K562 (cell line): ENCODE results near the gene ZNF667. TPM values are rescaled to one million over a fixed set of nuclear protein-coding genes. Genes with fewer than 3 reads are reported as not detected.

Source experiments
- FOXJ3 ChIP-seq: sonication (generic); formaldehyde crosslinking; IDR thresholded peaks from 2 replicates; pipeline ENCODE4 v1.4.0; 2020; ENCODE audit warnings: mild to moderate bottlenecking, missing genetic modification reagents
- FOXP4 ChIP-seq: sonication (generic); formaldehyde crosslinking; IDR thresholded peaks from 2 replicates; pipeline ENCODE4 v1.8.0; 2022; ENCODE audit warnings: mild to moderate bottlenecking, missing genetic modification reagents, borderline replicate concordance
- HSF4 ChIP-seq: fragments of 250-450 bp; sonication (Bioruptor Pico); IDR thresholded peaks from 2 replicates; pipeline ENCODE4 v2.1.2; 2022; ENCODE audit warnings: mild to moderate bottlenecking, moderate library complexity, borderline replicate concordance
- ILF3 ChIP-seq: fragments of 450-650 bp; IDR thresholded peaks from 2 replicates; pipeline ENCODE4 v1.6.1; 2018; ENCODE audit warnings: antibody characterized with exemption, mild to moderate bottlenecking, moderate library complexity, borderline replicate concordance
- KAT8 ChIP-seq: fragments of 450-650 bp; IDR thresholded peaks from 2 replicates; pipeline ENCODE4 v1.6.1; 2016; ENCODE audit warnings: low read depth, mild to moderate bottlenecking
- NR2C1 ChIP-seq, 2 experiments: fragments of 450-650 bp; IDR thresholded peaks; 2 replicates each; pipeline ENCODE4 v1.6.1; 2017; ENCODE audit warnings: mild to moderate bottlenecking in 2 of 2, antibody characterized with exemption in 1 of 2, inconsistent platforms in 1 of 2, missing compliant biosample characterization in 1 of 2, missing genetic modification characterization in 1 of 2
- RAD51 ChIP-seq: fragments of 450-650 bp; IDR thresholded peaks from 2 replicates; pipeline ENCODE4 v1.7.1; 2016; ENCODE audit warnings: low read depth, mild to moderate bottlenecking, borderline replicate concordance
- ZNF121 ChIP-seq: sonication (generic); formaldehyde crosslinking; conservative IDR thresholded peaks from 2 replicates; pipeline ENCODE4 v1.8.0; 2022; ENCODE audit warnings: missing genetic modification reagents
- ZNF408 ChIP-seq: fragments of 250-450 bp; sonication (Bioruptor Pico); IDR thresholded peaks from 2 replicates; pipeline ENCODE4 v1.4.0; 2020; ENCODE audit warnings: low read depth, mild to moderate bottlenecking, moderate library complexity
- ZNF445 ChIP-seq: fragments of 250-450 bp; sonication (Bioruptor Pico); IDR thresholded peaks from 2 replicates; pipeline ENCODE4 v1.4.0; 2020; ENCODE audit warnings: low read depth, mild to moderate bottlenecking, moderate library complexity
- ZNF76 ChIP-seq: fragments of 250-450 bp; sonication (Bioruptor Pico); IDR thresholded peaks from 2 replicates; pipeline ENCODE4 v1.4.0; 2020; ENCODE audit warnings: mild to moderate bottlenecking, moderate library complexity, borderline replicate concordance
- ZSCAN32 ChIP-seq: fragments of 450-650 bp; formaldehyde crosslinking; IDR thresholded peaks from 2 replicates; pipeline ENCODE4 v1.4.0; 2020; ENCODE audit warnings: mild to moderate bottlenecking, moderate library complexity
- polyA plus RNA-seq, 8 experiments: library from polyadenylated mRNA; depleted of rRNA in 4 of 8; stranded (reverse) in 5 of 8; unstranded in 3 of 8; fragments of >200 nt; fragmentation: Nextera tagmentation in 2 of 8; fragmentation: Illumina TruSeq in 1 of 8; extraction: Ambion mirVana in 2 of 8; extraction: Trizol in 1 of 8; gene quantifications; 2 replicates each; pipeline versions ENCODE4 v1.2.1 to v1.2.3, GENCODE V29; 2011 to 2014; ENCODE audit warnings: inconsistent platforms in 1 of 8, missing spikeins in 1 of 8
- total RNA-seq, 7 experiments: library from RNA; depleted of rRNA in 6 of 7; stranded (reverse); fragments of >200 nt in 6 of 7; fragmentation: Illumina TruSeq in 2 of 7; extraction: Trizol in 2 of 7; gene quantifications; 2 replicates each; pipeline versions ENCODE4 v1.2.1 to v1.2.3, GENCODE V29; 2011 to 2021; ENCODE audit warnings: low replicate concordance in 1 of 7
- TF ChIP-seq, protein P1 (sequence below), 2 experiments: fragments of 450-650 bp; IDR thresholded peaks; 2 replicates each; pipeline ENCODE4 v1.6.1; 2016; ENCODE audit warnings: mild to moderate bottlenecking in 2 of 2, borderline replicate concordance in 1 of 2, low read depth in 1 of 2, moderate library complexity in 1 of 2
- TF ChIP-seq, protein P2 (sequence below): conservative IDR thresholded peaks from 2 replicates; pipeline ENCODE4 v1.6.1; 2011; ENCODE audit warnings: low read depth, mild to moderate bottlenecking, low read length; ENCODE audit not compliant: control insufficient read depth

The ZNF667 gene
- total and polyA plus RNA-seq, 9 of the 15 experiments (the other 6 are each of a cell fraction or from before 2014, with no cell fraction given): not detected

DNA sequence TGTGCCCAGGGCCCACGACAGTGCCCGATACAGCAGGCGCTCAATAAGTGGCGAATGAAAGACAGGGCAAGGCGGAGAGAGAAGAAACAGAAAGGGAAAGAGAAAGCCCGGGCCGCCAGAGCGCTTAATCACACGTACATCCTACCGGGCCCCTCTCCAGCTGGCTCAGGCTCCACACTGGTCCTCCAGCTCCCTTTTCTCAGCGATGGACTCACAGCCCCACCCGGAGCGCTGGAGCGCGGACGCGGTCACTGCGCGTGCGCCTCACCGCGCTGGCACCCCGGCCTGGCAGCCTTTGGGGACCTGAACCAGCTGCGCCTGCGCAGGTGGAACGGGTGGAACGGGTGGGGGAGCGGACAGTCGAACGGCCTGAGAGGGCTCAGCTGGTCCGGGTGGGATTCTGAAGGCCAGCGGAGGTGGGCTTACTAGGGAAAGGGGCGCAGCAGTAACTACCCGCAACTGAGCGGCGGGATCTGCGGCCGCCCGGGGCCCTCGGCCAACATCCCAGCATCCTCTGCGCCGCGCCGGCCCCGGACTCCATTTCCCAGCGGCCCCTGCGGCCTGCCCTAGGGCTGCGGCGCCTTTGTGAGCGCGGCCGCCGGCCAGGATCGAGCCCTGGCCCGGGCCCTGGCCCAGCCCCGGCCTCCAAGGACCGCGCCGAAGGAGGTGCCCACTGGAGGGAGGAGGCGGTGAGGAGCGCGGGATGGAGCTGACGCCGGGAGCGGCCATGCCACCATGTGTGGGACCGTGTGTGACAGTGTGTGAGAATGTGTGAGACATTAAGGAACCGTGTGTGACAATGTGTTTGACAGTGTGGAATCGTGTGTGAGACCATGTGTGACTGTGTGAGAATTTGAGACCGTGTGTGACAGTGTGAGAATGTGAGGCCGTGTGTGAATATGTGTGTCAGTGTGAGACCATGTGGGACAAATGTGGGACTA lies 73.1 kb downstream of the ZNF667 start, which contains the start of gene ZNF583 (continued):
- TF ChIP-seq FOXP4 (CRISPR knock-in tag) (no peak), ZNF408 (no peak), ZNF445 (CRISPR knock-in tag) (no peak), ZSCAN32 (CRISPR knock-in tag) (no peak), RAD51 (no peak), NR2C1 (IDR thresholded peaks at IDR 0.05) (no peak), NR2C1 (tag; IDR thresholded peaks at IDR 0.05) (peak; percentile 35; the same call in 1 of the 2 replicates), ZNF76 (CRISPR knock-in tag) (no peak), HSF4 (CRISPR knock-in tag) (no peak), ILF3 (no peak), ZNF121 (no peak), KAT8 (no peak), FOXJ3 (no peak)
- TF ChIP-seq, protein P1, sequence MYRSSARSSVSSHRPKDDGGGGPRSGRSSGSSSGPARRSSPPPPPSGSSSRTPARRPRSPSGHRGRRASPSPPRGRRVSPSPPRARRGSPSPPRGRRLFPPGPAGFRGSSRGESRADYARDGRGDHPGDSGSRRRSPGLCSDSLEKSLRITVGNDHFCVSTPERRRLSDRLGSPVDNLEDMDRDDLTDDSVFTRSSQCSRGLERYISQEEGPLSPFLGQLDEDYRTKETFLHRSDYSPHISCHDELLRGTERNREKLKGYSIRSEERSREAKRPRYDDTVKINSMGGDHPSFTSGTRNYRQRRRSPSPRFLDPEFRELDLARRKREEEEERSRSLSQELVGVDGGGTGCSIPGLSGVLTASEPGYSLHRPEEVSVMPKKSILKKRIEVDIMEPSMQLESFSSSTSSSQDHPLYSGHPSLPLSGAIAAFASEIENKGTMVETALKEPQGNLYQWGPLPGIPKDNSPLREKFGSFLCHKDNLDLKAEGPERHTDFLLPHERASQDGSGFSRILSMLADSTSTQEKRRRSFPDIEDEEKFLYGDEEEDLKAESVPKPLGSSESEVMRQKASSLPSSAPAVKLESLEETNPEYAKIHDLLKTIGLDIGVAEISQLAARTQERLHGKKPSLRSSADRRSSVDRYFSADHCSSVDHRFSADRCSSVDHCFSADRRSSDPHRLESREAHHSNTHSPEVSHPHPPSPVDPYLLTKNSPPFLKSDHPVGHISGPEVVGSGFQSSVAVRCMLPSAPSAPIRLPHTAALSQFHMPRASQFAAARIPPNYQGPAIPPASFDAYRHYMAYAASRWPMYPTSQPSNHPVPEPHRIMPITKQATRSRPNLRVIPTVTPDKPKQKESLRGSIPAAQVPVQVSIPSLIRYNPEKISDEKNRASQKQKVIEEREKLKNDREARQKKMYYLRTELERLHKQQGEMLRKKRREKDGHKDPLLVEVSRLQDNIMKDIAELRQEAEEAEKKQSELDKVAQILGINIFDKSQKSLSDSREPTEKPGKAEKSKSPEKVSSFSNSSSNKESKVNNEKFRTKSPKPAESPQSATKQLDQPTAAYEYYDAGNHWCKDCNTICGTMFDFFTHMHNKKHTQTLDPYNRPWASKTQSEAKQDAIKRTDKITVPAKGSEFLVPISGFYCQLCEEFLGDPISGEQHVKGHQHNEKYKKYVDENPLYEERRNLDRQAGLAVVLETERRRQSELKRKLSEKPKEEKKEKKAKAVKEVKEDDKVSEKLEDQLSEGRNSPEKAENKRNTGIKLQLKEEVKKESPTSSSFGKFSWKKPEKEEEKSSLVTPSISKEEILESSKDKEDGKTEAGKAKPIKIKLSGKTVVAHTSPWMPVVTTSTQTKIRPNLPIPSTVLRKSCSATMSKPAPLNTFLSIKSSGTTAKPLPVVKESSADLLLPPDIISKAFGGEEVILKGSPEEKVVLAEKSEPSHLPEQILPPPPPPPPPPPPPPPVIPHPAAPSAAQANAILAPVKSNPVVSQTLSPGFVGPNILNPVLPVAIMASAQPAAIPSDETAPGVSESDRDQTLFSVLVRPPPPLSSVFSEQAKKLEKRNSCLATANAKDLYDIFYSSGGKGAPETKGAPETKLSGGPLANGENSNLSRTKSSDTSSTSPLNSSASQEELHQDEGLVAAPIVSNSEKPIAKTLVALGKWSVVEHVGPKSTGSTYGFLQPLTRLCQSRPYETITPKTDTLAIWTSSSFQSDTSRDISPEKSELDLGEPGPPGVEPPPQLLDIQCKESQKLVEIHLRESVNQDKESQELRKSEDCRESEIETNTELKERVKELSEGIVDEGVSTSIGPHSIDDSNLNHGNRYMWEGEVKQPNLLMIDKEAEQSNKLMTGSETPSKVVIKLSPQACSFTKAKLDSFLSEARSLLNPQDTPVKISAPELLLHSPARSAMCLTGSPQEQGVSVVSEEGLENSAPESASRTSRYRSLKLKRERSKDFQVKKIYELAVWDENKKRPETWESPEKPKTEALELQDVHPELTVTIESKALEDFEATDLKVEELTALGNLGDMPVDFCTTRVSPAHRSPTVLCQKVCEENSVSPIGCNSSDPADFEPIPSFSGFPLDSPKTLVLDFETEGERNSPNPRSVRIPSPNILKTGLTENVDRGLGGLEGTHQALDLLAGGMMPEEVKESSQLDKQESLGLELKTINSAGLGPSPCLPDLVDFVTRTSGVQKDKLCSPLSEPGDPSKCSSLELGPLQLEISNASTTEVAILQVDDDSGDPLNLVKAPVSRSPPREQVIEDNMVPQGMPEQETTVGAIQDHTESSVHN (IDR thresholded peaks at IDR 0.05; ENCODE audit: borderline replicate concordance in 1 of 2, low read depth in 1 of 2): no peak
- TF ChIP-seq, protein P2, sequence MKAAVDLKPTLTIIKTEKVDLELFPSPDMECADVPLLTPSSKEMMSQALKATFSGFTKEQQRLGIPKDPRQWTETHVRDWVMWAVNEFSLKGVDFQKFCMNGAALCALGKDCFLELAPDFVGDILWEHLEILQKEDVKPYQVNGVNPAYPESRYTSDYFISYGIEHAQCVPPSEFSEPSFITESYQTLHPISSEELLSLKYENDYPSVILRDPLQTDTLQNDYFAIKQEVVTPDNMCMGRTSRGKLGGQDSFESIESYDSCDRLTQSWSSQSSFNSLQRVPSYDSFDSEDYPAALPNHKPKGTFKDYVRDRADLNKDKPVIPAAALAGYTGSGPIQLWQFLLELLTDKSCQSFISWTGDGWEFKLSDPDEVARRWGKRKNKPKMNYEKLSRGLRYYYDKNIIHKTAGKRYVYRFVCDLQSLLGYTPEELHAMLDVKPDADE: peak; percentile 47; the same call in 1 of the 2 replicates
